ENCODE data around the gene L3MBTL4.

L3MBTL4 gene

DNA sequence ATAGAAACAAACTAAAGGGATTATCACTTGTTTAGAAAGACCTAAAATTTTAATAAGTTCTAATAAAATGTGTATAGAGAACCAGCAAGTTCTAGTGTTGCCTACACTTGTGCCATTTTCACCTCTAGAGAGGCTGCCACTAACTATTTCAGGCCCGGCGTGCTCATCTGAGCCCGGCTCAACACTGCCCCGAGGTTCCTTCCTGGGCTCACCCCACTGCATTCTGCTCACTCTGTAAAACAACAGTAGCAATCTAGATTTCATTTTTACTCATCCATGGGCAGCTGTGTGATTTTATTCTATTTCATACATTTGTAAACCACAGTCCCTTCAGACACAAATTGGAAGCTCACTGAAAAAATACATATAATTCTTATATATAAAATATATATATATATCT is 253.2 kb downstream of the L3MBTL4 start:
- Histone ChIP-seq H3K4me3 (ENCODE audit: low read depth, low read length) (no peak overlapping the region), H3K27ac (no peak overlapping the region), H3K27me3 (replicated peaks) (no peaks in the 10 kb centered on the region), H3K36me3 (replicated peaks) (no peaks in the 10 kb centered on the region)
- in situ Hi-C loops (cut with HindIII; ENCODE audit: low pct_ligation_motif_present, low sequenced_read_pairs), result no loop called here
- no peak for DNase-seq
- TF ChIP-seq, protein P1, sequence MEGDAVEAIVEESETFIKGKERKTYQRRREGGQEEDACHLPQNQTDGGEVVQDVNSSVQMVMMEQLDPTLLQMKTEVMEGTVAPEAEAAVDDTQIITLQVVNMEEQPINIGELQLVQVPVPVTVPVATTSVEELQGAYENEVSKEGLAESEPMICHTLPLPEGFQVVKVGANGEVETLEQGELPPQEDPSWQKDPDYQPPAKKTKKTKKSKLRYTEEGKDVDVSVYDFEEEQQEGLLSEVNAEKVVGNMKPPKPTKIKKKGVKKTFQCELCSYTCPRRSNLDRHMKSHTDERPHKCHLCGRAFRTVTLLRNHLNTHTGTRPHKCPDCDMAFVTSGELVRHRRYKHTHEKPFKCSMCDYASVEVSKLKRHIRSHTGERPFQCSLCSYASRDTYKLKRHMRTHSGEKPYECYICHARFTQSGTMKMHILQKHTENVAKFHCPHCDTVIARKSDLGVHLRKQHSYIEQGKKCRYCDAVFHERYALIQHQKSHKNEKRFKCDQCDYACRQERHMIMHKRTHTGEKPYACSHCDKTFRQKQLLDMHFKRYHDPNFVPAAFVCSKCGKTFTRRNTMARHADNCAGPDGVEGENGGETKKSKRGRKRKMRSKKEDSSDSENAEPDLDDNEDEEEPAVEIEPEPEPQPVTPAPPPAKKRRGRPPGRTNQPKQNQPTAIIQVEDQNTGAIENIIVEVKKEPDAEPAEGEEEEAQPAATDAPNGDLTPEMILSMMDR (IDR thresholded peaks at IDR 0.05; ENCODE audit: low read depth, low read length, missing control alignments), result no peak

DNA sequence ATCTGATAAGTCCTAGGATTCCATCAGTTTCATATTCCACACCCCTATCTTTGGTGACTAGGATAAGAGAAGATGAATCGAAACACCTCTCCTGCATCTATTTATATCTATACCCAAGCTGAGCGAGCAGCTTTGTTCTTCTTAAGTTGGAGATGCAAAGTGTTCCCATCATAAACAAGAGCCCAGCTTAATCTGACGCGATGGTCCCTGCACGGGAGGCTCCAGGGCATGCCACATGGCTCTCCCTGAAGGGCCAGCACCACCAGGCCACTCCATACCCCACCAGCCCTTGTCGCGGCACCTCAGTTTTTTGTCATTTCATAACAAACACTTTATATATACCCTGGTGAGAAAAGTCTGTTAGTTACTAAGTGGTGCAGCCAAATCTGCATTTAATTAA is 255.3 kb downstream of the L3MBTL4 start:
- no peak overlapping the region for H3K4me3 ChIP-seq (ENCODE audit: low read depth, low read length)
- no peak for DNase-seq
- H3K27ac ChIP-seq, result no peak overlapping the region
- in situ Hi-C loops (cut with HindIII; ENCODE audit: low pct_ligation_motif_present, low sequenced_read_pairs), result no loop called here
- no peaks in the 10 kb centered on the region for H3K27me3 ChIP-seq (replicated peaks)
- no peaks in the 10 kb centered on the region for H3K36me3 ChIP-seq (replicated peaks)
- TF ChIP-seq, protein P1 (IDR thresholded peaks at IDR 0.05; ENCODE audit: low read depth, low read length, missing control alignments), result no peak

DNA sequence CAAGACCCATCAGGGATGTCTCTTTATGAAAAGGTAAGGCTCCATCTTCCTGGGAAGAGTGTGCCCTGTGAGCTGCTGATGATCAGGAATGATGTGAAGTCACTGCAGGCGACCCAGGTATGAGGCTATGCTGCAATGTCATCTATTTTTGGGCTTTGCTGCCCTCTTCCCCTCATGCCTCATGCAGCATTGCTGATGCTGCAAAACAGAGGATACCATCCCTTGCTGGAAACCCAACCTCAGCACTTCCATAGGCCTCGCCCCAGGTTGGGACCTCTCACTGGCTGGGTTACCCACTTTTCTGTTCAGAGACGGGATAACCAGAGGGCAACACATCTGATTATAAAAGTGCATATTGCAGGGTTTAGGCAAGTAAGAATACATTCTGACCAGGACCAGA is 255.8 kb downstream of the L3MBTL4 start:
- Histone ChIP-seq H3K27me3 (replicated peaks) (no peaks in the 10 kb centered on the region), H3K27ac (no peak overlapping the region), H3K4me3 (ENCODE audit: low read depth, low read length) (no peak overlapping the region), H3K36me3 (replicated peaks) (no peaks in the 10 kb centered on the region)
- no peak for DNase-seq
- in situ Hi-C loops (cut with HindIII; ENCODE audit: low pct_ligation_motif_present, low sequenced_read_pairs), result no loop called here
- TF ChIP-seq, protein P1 (IDR thresholded peaks at IDR 0.05; ENCODE audit: low read depth, low read length, missing control alignments), result no peak

DNA sequence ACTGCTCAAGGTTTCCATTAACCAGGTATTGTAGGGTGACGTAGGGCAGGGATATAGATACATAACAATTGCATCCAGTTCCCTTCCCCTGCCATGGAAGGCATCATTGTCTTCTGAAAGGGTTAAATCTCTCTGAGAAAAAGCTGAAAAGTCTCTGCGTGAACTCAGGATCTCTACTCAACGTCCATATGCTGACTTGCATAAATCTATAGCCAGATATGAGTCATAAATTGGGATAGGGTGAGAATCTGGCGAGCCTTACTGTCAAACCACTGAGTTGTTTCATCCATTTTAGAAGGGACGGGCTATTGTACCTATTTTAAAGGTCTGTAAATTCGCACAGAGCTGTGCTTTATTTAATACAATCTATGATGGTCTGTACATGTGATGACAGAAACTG is 258.3 kb downstream of the L3MBTL4 start:
- Histone ChIP-seq H3K36me3 (replicated peaks) (no peaks in the 10 kb centered on the region), H3K27ac (no peak overlapping the region), H3K27me3 (replicated peaks) (no peaks in the 10 kb centered on the region), H3K4me3 (ENCODE audit: low read depth, low read length) (no peak overlapping the region)
- TF ChIP-seq, protein P1 (IDR thresholded peaks at IDR 0.05; ENCODE audit: low read depth, low read length, missing control alignments), result no peak
- in situ Hi-C loops (cut with HindIII; ENCODE audit: low pct_ligation_motif_present, low sequenced_read_pairs), result no loop called here
- DNase-seq, result no peak

DNA sequence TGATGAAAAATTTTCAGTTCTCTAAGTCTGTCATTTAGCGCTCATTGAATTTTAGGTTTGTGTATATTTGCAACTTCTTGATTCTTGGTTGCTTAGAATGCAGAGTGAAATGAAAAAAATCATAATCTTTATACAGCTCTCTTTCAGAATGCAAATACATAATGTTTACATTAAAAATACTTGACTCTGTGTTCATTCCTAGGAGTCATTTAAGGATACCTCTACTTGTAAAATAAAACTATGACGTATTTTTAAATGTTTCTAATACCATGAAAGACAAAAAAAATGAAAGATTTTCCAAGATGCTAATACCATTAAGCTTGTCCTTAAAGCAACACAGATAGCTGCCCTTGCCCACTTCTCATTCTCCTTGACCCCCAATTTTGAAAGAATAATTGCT is 259.0 kb downstream of the L3MBTL4 start:
- TF ChIP-seq, protein P1 (IDR thresholded peaks at IDR 0.05; ENCODE audit: low read depth, low read length, missing control alignments), result no peak
- in situ Hi-C loops (cut with HindIII; ENCODE audit: low pct_ligation_motif_present, low sequenced_read_pairs), result no loop called here
- H3K4me3 ChIP-seq (ENCODE audit: low read depth, low read length), result no peak overlapping the region

DNA sequence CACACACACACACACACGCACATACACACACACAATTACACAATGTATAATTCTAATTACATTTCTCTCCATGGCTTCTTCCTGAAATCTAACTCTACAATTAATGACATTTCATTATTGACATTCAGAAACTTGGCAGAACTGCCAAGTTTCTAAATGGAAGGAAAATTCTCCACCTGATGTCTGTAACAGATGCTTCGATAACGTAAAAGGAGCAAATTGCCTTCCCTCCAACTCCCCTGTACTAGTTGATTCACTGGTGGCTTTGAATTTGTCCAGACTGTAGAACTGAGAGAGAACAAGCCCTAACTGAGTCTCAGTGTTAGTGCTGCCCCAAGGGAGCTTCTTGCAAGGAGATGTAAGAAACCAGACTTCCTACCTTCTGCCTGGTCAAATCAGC is 264.3 kb downstream of the L3MBTL4 start:
- Histone ChIP-seq H3K36me3 (replicated peaks) (no peaks in the 10 kb centered on the region), H3K27ac (no peak overlapping the region), H3K4me3 (ENCODE audit: low read depth, low read length) (no peak overlapping the region), H3K27me3 (replicated peaks) (no peaks in the 10 kb centered on the region)
- in situ Hi-C loops (cut with HindIII; ENCODE audit: low pct_ligation_motif_present, low sequenced_read_pairs), result no loop called here
- no peak for DNase-seq
- TF ChIP-seq, protein P1 (IDR thresholded peaks at IDR 0.05; ENCODE audit: low read depth, low read length, missing control alignments), result no peak

More for the DNA sequence above, 259.0 kb downstream of the L3MBTL4 start:
- DNase-seq, result no peak
- no peak overlapping the region for H3K27ac ChIP-seq
- no peaks in the 10 kb centered on the region for H3K36me3 ChIP-seq (replicated peaks)
- H3K27me3 ChIP-seq (replicated peaks), result no peaks in the 10 kb centered on the region
